Measurements from ENCODE around the gene LSM5.
A peak's percentile ranks its signal among the peaks of the same experiment; 100 is the strongest.

The LSM5 gene

GRCh38 chr7:32490127-32490796 is at the start of gene LSM5:
Gene LSM5, minus strand, starts transcription at chr7:32490380. Its CDS starts 15 bp downstream, at chr7:32490365.
- DNase-seq (ENCODE audit: low read depth): peak; percentile 96

GRCh38 chr7:32539366-32539765 is 49.2 kb upstream of the LSM5 start:
- no peak for DNase-seq (ENCODE audit: low read depth)

GRCh38 chr7:32537760-32538159 is 47.6 kb upstream of the LSM5 start:
- DNase-seq (ENCODE audit: low read depth): no peak

- DNase-seq (ENCODE audit: low read depth): peak; percentile 77
These were observed 46.4 kb upstream of the LSM5 start for GRCh38 chr7:32536585-32536984.

GRCh38 chr7:32536016-32536415 is 45.8 kb upstream of the LSM5 start:
- DNase-seq (ENCODE audit: low read depth): no peak

GRCh38 chr7:32535162-32535702 is 45.1 kb upstream of the LSM5 start:
- DNase-seq (ENCODE audit: low read depth): no peak

- DNase-seq (ENCODE audit: low read depth): peak; percentile 50
These were observed 43.3 kb upstream of the LSM5 start for GRCh38 chr7:32533276-32534029.

- DNase-seq (ENCODE audit: low read depth): no peak
These were observed 42.5 kb upstream of the LSM5 start for GRCh38 chr7:32532716-32533115.

- no peak for DNase-seq (ENCODE audit: low read depth)
These were observed 41.9 kb upstream of the LSM5 start for GRCh38 chr7:32532086-32532485.

- DNase-seq (ENCODE audit: low read depth): no peak
These were observed 41.2 kb upstream of the LSM5 start for GRCh38 chr7:32531402-32531801.

GRCh38 chr7:32525839-32526238 is 35.7 kb upstream of the LSM5 start:
- DNase-seq (ENCODE audit: low read depth): no peak

GRCh38 chr7:32524631-32525030 is 34.5 kb upstream of the LSM5 start:
- no peak for DNase-seq (ENCODE audit: low read depth)

- no peak for DNase-seq (ENCODE audit: low read depth)
These were observed 32.8 kb upstream of the LSM5 start for GRCh38 chr7:32522746-32523530.

- no peak for DNase-seq (ENCODE audit: low read depth)
These were observed 29.6 kb upstream of the LSM5 start for GRCh38 chr7:32519763-32520162.

GRCh38 chr7:32518534-32519140 is 28.5 kb upstream of the LSM5 start:
- peak; percentile 37 for DNase-seq (ENCODE audit: low read depth)

- DNase-seq (ENCODE audit: low read depth): peak; percentile 66
These were observed 26.4 kb upstream of the LSM5 start for GRCh38 chr7:32516551-32517100.

- peak; percentile 40 for DNase-seq (ENCODE audit: low read depth)
These were observed 25.8 kb upstream of the LSM5 start for GRCh38 chr7:32515890-32516550.

- DNase-seq (ENCODE audit: low read depth): no peak
These were observed 23.0 kb upstream of the LSM5 start for GRCh38 chr7:32513210-32513609.

- peak; percentile 64 for DNase-seq (ENCODE audit: low read depth)
These were observed 21.6 kb upstream of the LSM5 start for GRCh38 chr7:32511791-32512190.

- peak; percentile 86 for DNase-seq (ENCODE audit: low read depth)
These were observed 17.2 kb upstream of the LSM5 start for GRCh38 chr7:32507414-32507813.
